ENCODE data around the gene BRINP1.

Gene BRINP1

GRCh38 chr9:119349351-119349825 is 19.8 kb downstream of the BRINP1 start:
- H3K27me3 ChIP-seq (ENCODE audit: insufficient read depth, low read length, poor library complexity, severe bottlenecking), result no peaks in the 10 kb centered on the region
- H3K36me3 ChIP-seq (ENCODE audit: insufficient read depth, low read length), result no peaks in the 10 kb centered on the region
- no peak overlapping the region for H3K4me2 ChIP-seq (ENCODE audit: low read depth, low read length, poor library complexity, severe bottlenecking)
- no peaks in the 10 kb centered on the region for H3K79me2 ChIP-seq (ENCODE audit: insufficient read depth, low read length)
- H2AFZ ChIP-seq (ENCODE audit: low read length), result no peak overlapping the region
- H3K4me3 ChIP-seq (ENCODE audit: low read length, poor library complexity, severe bottlenecking), result no peak overlapping the region
- H3K9me2 ChIP-seq (replicated peaks; ENCODE audit: low read depth, low read length), result no peaks in the 10 kb centered on the region
- H3K9me3 ChIP-seq (ENCODE audit: insufficient read depth, low read depth, low read length), result no peaks in the 10 kb centered on the region
- H4K20me1 ChIP-seq (ENCODE audit: insufficient read depth, low read length, poor library complexity, severe bottlenecking), result no peaks in the 10 kb centered on the region
- TF ChIP-seq CTCF (conservative IDR thresholded peaks at IDR 0.05; ENCODE audit: low read length), result no peak
- no peak for TF ChIP-seq EZH2phosphoT487 (IDR thresholded peaks at IDR 0.05; ENCODE audit: borderline replicate concordance)
- H3F3A ChIP-seq (ENCODE audit: low read depth), result no peaks in the 10 kb centered on the region
- H3K9ac ChIP-seq (ENCODE audit: low read depth, low read length, poor library complexity, severe bottlenecking), result no peak overlapping the region
- H3K4me1 ChIP-seq (ENCODE audit: insufficient read depth, low read length, poor library complexity, severe bottlenecking), result no peaks in the 10 kb centered on the region

- Histone ChIP-seq H3K9me3 (ENCODE audit: insufficient read depth, low read depth, low read length) (no peaks in the 10 kb centered on the region), H3K4me2 (ENCODE audit: low read depth, low read length, poor library complexity, severe bottlenecking) (no peak overlapping the region), H3K9ac (ENCODE audit: low read depth, low read length, poor library complexity, severe bottlenecking) (no peak overlapping the region), H2AFZ (ENCODE audit: low read length) (no peak overlapping the region), H3K9me2 (replicated peaks; ENCODE audit: low read depth, low read length) (no peaks in the 10 kb centered on the region), H3K27me3 (ENCODE audit: insufficient read depth, low read length, poor library complexity, severe bottlenecking) (no peaks in the 10 kb centered on the region), H3F3A (ENCODE audit: low read depth) (no peaks in the 10 kb centered on the region), H3K4me3 (ENCODE audit: low read length, poor library complexity, severe bottlenecking) (no peak overlapping the region), H3K36me3 (ENCODE audit: insufficient read depth, low read length) (no peaks in the 10 kb centered on the region), H3K4me1 (ENCODE audit: insufficient read depth, low read length, poor library complexity, severe bottlenecking) (no peaks in the 10 kb centered on the region), H3K79me2 (ENCODE audit: insufficient read depth, low read length) (no peaks in the 10 kb centered on the region), H4K20me1 (ENCODE audit: insufficient read depth, low read length, poor library complexity, severe bottlenecking) (no peaks in the 10 kb centered on the region)
- TF ChIP-seq EZH2phosphoT487 (IDR thresholded peaks at IDR 0.05; ENCODE audit: borderline replicate concordance) (no peak), CTCF (conservative IDR thresholded peaks at IDR 0.05; ENCODE audit: low read length) (no peak)
These were observed 25.9 kb downstream of the BRINP1 start for GRCh38 chr9:119343059-119343990.

GRCh38 chr9:119339056-119339455 is 30.2 kb downstream of the BRINP1 start:
- Histone ChIP-seq H3K79me2 (ENCODE audit: insufficient read depth, low read length) (no peaks in the 10 kb centered on the region), H3K9me3 (ENCODE audit: insufficient read depth, low read depth, low read length) (no peaks in the 10 kb centered on the region)
- TF ChIP-seq EZH2phosphoT487 (IDR thresholded peaks at IDR 0.05; ENCODE audit: borderline replicate concordance) (no peak), CTCF (conservative IDR thresholded peaks at IDR 0.05; ENCODE audit: low read length) (no peak)

More at GRCh38 chr9:119339056-119339455, 30.2 kb downstream of the BRINP1 start:
- no peaks in the 10 kb centered on the region for H3K4me1 ChIP-seq (ENCODE audit: insufficient read depth, low read length, poor library complexity, severe bottlenecking)
- H2AFZ ChIP-seq (ENCODE audit: low read length), result no peak overlapping the region
- H3K9me2 ChIP-seq (replicated peaks; ENCODE audit: low read depth, low read length), result no peaks in the 10 kb centered on the region
- H3K36me3 ChIP-seq (ENCODE audit: insufficient read depth, low read length), result no peaks in the 10 kb centered on the region
- H3K27me3 ChIP-seq (ENCODE audit: insufficient read depth, low read length, poor library complexity, severe bottlenecking), result no peaks in the 10 kb centered on the region
- H3K4me2 ChIP-seq (ENCODE audit: low read depth, low read length, poor library complexity, severe bottlenecking), result no peak overlapping the region
- no peak overlapping the region for H3K9ac ChIP-seq (ENCODE audit: low read depth, low read length, poor library complexity, severe bottlenecking)
- no peaks in the 10 kb centered on the region for H4K20me1 ChIP-seq (ENCODE audit: insufficient read depth, low read length, poor library complexity, severe bottlenecking)
- H3F3A ChIP-seq (ENCODE audit: low read depth), result no peaks in the 10 kb centered on the region
- H3K4me3 ChIP-seq (ENCODE audit: low read length, poor library complexity, severe bottlenecking), result no peak overlapping the region
